GM10266 (cell line): ENCODE results near the gene ANTKMT.

ENCODE experiments used
- DNase-seq: peaks from one replicate; pipeline ENCODE4 v3.0.0; 2012; ENCODE audit errors: extremely low spot score
- TF ChIP-seq, protein P1 (sequence below): IDR thresholded peaks from 2 replicates; pipeline ENCODE4 v1.5.1; 2012; ENCODE audit warnings: mild to moderate bottlenecking, low read depth; ENCODE audit not compliant: control insufficient read depth, insufficient read depth; ENCODE audit errors: missing control alignments

The ANTKMT gene

GRCh38 chr16:682493-683395, 38.2 kb upstream of the ANTKMT start:
- DNase-seq, result no peak
- TF ChIP-seq, protein P1, sequence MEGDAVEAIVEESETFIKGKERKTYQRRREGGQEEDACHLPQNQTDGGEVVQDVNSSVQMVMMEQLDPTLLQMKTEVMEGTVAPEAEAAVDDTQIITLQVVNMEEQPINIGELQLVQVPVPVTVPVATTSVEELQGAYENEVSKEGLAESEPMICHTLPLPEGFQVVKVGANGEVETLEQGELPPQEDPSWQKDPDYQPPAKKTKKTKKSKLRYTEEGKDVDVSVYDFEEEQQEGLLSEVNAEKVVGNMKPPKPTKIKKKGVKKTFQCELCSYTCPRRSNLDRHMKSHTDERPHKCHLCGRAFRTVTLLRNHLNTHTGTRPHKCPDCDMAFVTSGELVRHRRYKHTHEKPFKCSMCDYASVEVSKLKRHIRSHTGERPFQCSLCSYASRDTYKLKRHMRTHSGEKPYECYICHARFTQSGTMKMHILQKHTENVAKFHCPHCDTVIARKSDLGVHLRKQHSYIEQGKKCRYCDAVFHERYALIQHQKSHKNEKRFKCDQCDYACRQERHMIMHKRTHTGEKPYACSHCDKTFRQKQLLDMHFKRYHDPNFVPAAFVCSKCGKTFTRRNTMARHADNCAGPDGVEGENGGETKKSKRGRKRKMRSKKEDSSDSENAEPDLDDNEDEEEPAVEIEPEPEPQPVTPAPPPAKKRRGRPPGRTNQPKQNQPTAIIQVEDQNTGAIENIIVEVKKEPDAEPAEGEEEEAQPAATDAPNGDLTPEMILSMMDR, result no peak

DNA sequence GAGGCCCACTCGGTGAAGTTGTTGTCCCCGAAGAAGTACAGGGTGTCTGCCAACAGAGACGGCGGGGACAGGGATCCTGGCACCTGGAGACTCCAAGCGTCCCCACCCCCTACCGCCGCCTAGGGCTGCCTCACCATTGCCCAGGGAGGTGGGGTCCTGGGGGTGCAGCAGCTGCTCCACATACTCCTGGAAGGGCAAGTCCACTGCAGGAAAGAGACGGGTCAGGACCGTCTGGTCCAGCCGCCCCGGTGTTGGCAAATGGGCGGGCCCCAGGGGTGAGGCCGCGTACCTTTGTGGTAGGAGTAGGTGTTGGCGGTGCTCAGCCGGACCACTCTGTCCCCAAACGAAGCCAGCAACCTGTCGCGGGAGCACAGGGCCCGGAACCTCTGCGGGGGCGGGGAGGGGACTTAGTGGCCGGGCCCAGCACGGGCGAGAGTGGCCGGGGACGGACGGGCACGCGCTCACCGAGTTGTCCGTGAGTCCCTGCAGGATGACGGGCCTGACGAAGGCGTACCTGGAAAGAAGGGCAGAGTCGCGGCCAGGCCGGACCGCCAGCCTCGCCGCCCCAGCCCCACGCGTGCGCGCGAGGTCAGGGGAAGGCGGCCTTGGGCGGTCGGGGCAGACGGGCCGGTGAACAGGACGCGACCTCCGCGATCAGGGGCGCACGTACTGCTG, 37.4 kb upstream of the ANTKMT start:
- TF ChIP-seq, protein P1, result no peak
- no peak for DNase-seq

DNA sequence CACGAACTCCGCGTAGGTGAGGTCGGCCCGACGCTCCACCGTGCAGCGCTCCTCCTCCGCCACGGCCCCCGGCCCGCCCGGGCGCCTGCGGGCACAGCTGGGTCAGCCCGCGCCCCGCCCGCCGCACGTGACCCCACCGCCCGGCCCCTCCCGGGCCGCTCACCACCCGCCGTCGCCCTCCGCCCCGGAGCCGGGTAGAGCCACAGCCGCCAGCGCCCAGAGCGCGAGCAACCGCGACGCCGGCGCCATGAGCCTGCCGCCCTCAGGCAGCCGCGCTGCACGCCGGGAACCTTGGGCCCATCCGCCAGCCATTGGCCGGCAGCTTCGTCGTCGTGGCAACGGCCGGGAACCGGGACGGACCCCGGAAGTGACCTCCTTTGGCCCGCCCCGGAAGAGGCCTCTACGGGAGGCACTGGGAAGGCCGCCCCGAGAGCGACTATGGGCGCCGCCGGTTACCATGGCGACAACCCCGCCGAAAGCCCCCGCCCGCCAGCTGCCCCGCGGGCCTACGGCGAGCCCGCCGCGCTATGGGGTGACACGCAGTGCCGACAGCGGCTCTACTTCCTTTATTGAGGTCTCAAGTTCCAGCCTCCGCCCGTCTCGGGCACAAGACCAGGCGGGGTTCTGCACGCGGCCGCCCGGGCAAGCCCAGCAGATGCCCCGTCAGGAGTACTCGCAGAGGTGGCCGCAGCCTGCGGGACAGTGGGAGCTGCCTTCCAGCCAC, 36.7 kb upstream of the ANTKMT start, which contains the start of gene JMJD8:
Gene JMJD8, minus strand, starts transcription at position 264 of the 724 bp plus-strand sequence. Its CDS starts 15 bp downstream, at position 249.
- DNase-seq, result peak; percentile 99
- TF ChIP-seq, protein P1, result no peak

DNA sequence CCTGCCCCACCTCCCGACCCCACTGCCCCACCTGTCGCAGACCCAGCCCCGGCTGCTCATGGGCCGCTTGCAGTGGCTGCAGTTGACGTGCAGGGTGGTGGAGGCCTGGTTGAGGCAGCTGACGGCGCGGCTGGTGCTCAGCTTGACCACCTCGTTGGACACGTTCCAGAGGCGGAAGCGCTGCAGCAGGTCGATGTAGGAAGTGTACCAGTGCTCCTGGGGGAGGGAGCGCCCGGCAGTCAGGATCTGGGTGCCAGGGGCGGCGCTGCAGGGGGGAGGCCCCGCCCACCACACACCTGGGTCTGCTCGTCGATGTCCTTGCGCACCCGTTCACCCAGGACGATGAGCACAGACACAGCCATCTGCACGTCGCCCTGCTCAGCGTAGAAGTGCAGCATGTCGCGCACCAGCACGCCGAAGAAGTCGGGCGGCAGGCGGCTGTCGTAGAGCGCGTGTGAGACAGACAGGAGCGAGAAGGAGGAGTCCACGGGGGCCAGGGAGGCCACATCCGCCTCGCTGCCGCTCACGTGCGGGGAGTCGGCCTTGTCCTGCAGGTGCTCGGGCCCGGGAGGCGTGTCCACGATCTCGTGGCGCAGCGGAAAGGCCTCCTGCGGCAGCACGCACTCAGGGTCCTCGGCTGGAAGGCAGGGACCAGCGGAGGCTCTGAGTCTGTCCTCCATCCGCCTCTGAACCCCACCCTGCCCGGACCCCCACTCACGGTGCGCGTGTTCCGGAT, 35.8 kb upstream of the ANTKMT start:
- DNase-seq, result no peak

DNA sequence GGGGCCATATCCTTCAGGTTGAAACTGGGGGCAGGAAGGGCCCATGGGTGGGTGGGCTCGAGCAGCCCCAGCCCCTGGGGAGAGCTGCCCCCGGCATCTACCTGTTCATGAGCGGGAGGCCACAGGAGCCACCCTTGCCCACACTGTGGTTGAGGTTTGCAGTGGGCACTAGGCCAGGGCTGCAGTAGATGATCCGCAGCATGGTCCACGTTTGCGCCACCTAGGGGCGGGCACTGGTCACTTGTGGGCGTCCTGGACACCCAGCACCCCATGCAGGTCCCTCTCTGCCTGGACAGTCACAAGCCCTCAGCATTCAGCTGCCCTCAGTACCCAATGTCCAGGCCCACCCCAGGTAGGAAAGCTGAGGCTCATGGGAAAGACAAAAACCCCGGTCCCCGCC, 35.0 kb upstream of the ANTKMT start:
- DNase-seq, result no peak
- TF ChIP-seq, protein P1, result peak; percentile 46

More for the DNA sequence above, 35.8 kb upstream of the ANTKMT start:
- TF ChIP-seq, protein P1, result no peak

DNA sequence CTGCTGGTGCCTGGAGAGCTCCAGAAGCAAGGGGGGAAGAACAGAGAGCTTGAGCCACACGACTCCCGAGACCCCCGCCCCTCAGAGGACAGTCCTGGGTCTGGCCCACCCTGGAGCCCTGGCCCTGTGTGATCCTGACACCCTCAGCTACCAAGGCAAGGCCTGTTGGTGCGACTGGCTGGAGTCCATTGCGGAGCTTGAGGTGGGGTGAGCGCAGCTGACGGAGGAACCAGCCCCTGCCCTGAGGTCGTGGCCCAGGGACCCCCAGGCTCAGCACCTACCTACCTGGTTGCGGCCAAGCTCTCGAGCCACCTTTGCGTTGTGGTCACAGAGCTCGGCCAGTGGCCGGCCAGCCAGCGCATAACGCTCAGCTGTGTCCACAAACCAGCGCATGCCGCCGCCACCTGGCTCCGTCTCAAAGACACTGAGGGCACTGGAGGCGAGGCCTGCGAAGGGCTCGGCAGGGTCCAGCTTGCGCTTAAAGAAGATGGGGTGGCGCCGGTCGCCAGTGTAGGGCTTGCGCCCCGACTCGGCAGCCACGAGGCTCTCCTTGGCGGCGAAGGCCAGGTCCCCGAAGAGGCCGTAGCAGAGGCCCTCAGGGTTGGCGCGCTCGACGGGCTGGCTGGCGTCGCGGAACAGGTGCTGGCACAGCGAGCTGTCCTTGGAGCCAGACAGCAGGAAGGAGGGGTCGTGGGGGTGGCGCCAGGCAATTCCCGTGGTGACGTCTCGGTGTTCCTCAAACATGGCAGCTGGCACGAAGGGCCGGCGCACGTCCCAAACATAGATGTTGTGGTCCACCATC, 34.3 kb upstream of the ANTKMT start:
- DNase-seq, result no peak
- TF ChIP-seq, protein P1, result no peak
